Lower lobe of right lung (tissue), 2 donors: ENCODE data around the gene AVPR1B. TPM values are rescaled to one million over a fixed set of nuclear protein-coding genes. Genes with fewer than 3 reads are reported as not detected.

ENCODE experiments used
- ATAC-seq, 2 donors: fragments of 200-7000 bp; cut with Tn5 transposase; one replicate each; pipeline ENCODE4 v1.9.1; 2020 to 2022; ENCODE audit warnings: mild to moderate bottlenecking in 2 of 2, moderate library complexity in 2 of 2
- DNase-seq: peaks from one replicate; pipeline ENCODE4 v3.0.0-alpha.2; 2020
- H3K27ac ChIP-seq: fragments of 200-600 bp; one replicate; pipeline ENCODE4 v1.8.0; 2022
- H3K27me3 ChIP-seq: fragments of 200-600 bp; one replicate; pipeline ENCODE4 v1.8.0; 2022; ENCODE audit warnings: low read depth
- H3K36me3 ChIP-seq: fragments of 200-600 bp; one replicate; pipeline ENCODE4 v1.8.0; 2022; ENCODE audit warnings: mild to moderate bottlenecking
- H3K4me1 ChIP-seq: fragments of 200-600 bp; one replicate; pipeline ENCODE4 v1.8.0; 2022
- H3K4me3 ChIP-seq: fragments of 200-600 bp; one replicate; pipeline ENCODE4 v1.8.0; 2022; ENCODE audit warnings: mild to moderate bottlenecking
- H3K9me3 ChIP-seq: fragments of 200-600 bp; one replicate; pipeline ENCODE4 v1.8.0; 2022
- CTCF ChIP-seq: fragments of 200-600 bp; IDR thresholded peaks from one replicate; pipeline ENCODE4 v1.8.0; 2022; ENCODE audit warnings: antibody characterized with exemption, mild to moderate bottlenecking
- intact Hi-C: fragments of 100-400 bp; cut with DNase I; formaldehyde crosslinking; loops from one replicate; pipeline ENCODE4 v1.11.0; 2022
- total RNA-seq: library from RNA; stranded (reverse); fragmentation: NEBNext Ultra II Directional; extraction: Animal tissue kit (Norgen Biotek cat#: 25700); gene quantifications from one replicate; pipeline ENCODE4 v1.2.1, GENCODE V29; 2021
- donor health status: DM: no; HTN: yes; CAD: no; lungs with severe emphysema.

The AVPR1B gene
- total RNA-seq, 1 donor from 2014 or later: not detected

GRCh38 chr1:206142011-206142410 lies 24.8 kb upstream of the AVPR1B start:
- intact Hi-C loops: no loop called here
- no peak overlapping the region for H3K4me3 ChIP-seq
- H3K9me3 ChIP-seq: no peaks in the 10 kb centered on the region
- ATAC-seq: no peak
- H3K27me3 ChIP-seq: no peaks in the 10 kb centered on the region
- H3K27ac ChIP-seq: no peak overlapping the region
- TF ChIP-seq CTCF: no peak
- H3K4me1 ChIP-seq: no peaks in the 10 kb centered on the region
- no peaks in the 10 kb centered on the region for H3K36me3 ChIP-seq
- no peak for DNase-seq

- intact Hi-C loops: no loop called here
- DNase-seq: no peak
- H3K9me3 ChIP-seq: no peaks in the 10 kb centered on the region
- ATAC-seq: no peak
- no peak overlapping the region for H3K27ac ChIP-seq
- TF ChIP-seq CTCF: no peak
- no peak overlapping the region for H3K4me3 ChIP-seq
- no peaks in the 10 kb centered on the region for H3K36me3 ChIP-seq
- H3K27me3 ChIP-seq: no peaks in the 10 kb centered on the region
- no peaks in the 10 kb centered on the region for H3K4me1 ChIP-seq
Observed at GRCh38 chr1:206136241-206136640, 19.1 kb upstream of the AVPR1B start.

GRCh38 chr1:206135248-206135647 lies 18.1 kb upstream of the AVPR1B start:
- ATAC-seq (no peak), DNase-seq (no peak)
- no peak for TF ChIP-seq CTCF
- Histone ChIP-seq H3K27ac (no peak overlapping the region), H3K36me3 (no peaks in the 10 kb centered on the region), H3K4me1 (no peaks in the 10 kb centered on the region), H3K27me3 (no peaks in the 10 kb centered on the region), H3K9me3 (no peaks in the 10 kb centered on the region), H3K4me3 (no peak overlapping the region)
- intact Hi-C loops: no loop called here

GRCh38 chr1:206133751-206134415 lies 16.7 kb upstream of the AVPR1B start:
- intact Hi-C loops: no loop called here
- no peaks in the 10 kb centered on the region for H3K9me3 ChIP-seq
- ATAC-seq (no peak), DNase-seq (no peak)
- no peaks in the 10 kb centered on the region for H3K36me3 ChIP-seq
- no peaks in the 10 kb centered on the region for H3K27me3 ChIP-seq
- no peak for TF ChIP-seq CTCF
- H3K4me1 ChIP-seq: no peaks in the 10 kb centered on the region
- H3K27ac ChIP-seq: no peak overlapping the region
- H3K4me3 ChIP-seq: no peak overlapping the region

- Histone ChIP-seq H3K4me1 (no peaks in the 10 kb centered on the region), H3K9me3 (no peaks in the 10 kb centered on the region), H3K4me3 (no peak overlapping the region), H3K36me3 (no peaks in the 10 kb centered on the region), H3K27me3 (peaks cover 4% of the 10 kb centered on the region), H3K27ac (no peak overlapping the region)
- intact Hi-C loops: no loop called here
- no peak for ATAC-seq
- DNase-seq: no peak
- TF ChIP-seq CTCF: no peak
Observed at GRCh38 chr1:206131037-206131436, 13.8 kb upstream of the AVPR1B start.

GRCh38 chr1:206128196-206128595 lies 11.0 kb upstream of the AVPR1B start:
- Histone ChIP-seq H3K27me3 (peaks cover 4% of the 10 kb centered on the region), H3K4me1 (no peaks in the 10 kb centered on the region), H3K36me3 (no peaks in the 10 kb centered on the region), H3K9me3 (no peaks in the 10 kb centered on the region), H3K4me3 (no peak overlapping the region), H3K27ac (no peak overlapping the region)
- TF ChIP-seq CTCF: no peak
- intact Hi-C loops: no loop called here
- peak; percentile 33 to 64 for ATAC-seq
- DNase-seq: no peak
